Measurements from ENCODE around the gene PRR14.
A peak's percentile ranks its signal among the peaks of the same experiment; 100 is the strongest.
"Not testable (repeated sequence)": the region's sequence is repeated elsewhere in the genome, so short reads cannot be mapped to it uniquely, and the experiment has no call there.

PRR14 gene

GRCh38 chr16:30650369-30651123 lies at the start of gene PRR14:
PRR14 (plus strand) TSS chr16:30650960; CDS start chr16:30651646, 686 bp downstream.
- peak; percentile 99 for DNase-seq

DNA sequence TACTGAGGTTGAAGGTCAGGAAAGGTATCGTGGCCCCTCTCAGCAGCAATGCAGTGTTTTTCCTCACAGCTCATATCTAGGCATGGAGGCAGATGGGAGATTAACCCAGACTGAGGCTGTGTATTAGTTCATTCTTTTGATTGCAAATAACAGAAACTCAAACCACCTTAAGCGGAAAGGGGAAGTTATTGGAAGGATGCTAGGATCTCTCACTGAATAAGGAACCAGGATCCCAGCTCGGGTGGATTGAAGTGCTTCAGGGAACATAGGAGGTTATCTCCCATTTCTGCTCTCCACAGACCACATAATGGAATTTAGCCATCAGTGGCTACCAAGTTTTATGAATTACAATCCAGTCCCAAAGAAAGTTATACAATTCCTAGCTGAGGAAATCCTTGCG lies 48.8 kb upstream of the PRR14 start:
- no peak for DNase-seq

DNA sequence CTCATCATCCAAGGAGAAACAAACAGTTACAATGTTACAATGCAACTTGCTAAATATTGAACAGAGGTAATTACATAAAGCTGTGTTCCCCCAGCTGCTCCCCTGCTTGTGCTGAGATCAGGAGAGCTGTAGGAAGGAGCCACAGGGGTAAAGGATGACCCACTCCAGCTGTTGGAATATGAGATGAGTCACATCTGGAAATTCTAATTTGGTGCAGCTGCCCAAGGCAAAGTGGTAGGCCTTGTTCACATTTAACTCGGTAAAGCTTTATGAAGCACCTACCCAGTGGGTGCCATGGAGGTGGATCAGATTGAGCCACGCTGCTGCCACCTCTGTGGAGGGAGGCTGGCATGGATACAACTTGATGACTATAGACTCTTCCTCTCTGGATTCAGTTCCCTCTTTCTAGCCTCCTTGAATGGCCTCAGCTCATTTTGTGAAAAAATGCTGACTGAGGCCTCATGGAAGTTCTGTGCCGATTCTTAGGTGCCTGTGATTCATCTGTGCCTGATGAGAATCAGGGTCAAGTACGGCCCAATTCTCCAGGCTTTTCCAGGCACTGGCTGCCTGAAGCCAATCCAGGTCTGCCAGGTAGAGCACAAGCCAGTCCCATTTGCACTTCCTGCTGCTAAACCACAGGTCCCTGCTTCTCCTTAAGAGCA lies 48.0 kb upstream of the PRR14 start:
- no peak for DNase-seq

DNA sequence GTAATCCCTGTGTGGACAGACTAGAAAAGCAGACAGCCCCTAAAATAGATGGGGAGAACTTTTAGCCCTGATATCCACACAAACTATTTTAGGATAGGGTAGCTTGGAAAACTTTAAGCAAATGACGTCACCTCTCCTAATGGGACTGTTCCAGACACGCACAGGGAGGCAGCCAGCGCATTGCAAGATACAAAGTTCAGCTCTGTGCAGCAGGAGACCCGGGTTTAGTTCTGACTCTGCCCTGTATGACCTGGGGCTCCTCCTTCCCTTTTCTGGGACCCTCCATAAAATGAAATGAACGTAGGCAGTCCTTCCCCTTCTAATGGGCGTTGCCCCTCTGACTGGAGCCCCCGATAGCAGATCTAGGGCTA lies 46.8 kb upstream of the PRR14 start:
- DNase-seq, result no peak

DNA sequence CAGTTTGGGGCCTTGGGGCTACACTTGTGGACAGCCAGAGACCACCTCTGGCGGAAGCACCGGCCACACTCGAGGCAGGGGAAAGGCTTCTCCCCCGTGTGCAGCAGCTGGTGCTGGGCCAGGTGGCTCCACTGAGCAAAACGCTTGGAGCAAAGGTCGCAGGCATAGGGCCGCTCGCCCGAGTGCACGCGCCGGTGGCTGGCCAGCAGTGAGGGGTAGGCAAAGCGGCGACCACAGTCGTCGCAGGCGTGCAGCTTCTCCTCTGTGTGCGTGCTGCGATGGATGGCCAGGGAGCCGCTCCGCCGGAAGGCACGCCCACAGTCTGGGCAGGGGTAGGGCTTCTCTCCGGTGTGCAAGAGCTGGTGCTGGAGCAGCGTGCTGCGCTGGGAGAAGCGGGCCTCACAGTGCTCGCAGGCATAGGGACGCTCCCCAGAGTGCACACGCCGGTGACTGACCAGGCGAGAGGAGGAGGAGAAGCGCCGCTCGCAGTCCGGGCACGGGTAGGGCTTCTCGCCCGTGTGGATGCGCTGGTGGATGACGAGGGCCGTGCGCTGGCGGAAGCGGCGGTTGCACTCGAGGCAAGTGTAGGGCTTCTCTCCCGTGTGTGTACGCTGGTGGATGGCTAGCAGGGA lies 46.3 kb upstream of the PRR14 start:
- DNase-seq, result no peak

- no peak for DNase-seq
Observed at GRCh38 chr16:30605158-30605557, 45.6 kb upstream of the PRR14 start.

DNA sequence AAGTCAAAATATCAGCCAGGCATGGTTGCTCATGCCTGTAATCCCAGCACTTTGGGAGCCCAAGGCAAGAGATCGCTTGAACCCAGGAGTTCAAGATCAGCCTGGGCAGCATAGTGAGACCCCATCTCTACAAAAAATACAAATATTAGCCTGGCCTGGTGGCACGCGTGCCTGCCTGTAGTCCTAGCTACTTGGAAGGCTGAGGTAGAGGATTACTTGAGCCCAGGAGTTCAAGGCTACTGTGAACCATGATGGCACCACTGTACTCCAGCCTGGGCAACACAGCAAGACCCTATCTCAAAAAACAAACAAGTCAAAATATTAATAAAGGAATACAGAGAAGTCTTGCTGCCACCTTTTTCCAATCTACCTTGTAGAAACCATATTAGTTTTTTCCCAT lies 44.8 kb upstream of the PRR14 start:
- DNase-seq, result no peak

DNA sequence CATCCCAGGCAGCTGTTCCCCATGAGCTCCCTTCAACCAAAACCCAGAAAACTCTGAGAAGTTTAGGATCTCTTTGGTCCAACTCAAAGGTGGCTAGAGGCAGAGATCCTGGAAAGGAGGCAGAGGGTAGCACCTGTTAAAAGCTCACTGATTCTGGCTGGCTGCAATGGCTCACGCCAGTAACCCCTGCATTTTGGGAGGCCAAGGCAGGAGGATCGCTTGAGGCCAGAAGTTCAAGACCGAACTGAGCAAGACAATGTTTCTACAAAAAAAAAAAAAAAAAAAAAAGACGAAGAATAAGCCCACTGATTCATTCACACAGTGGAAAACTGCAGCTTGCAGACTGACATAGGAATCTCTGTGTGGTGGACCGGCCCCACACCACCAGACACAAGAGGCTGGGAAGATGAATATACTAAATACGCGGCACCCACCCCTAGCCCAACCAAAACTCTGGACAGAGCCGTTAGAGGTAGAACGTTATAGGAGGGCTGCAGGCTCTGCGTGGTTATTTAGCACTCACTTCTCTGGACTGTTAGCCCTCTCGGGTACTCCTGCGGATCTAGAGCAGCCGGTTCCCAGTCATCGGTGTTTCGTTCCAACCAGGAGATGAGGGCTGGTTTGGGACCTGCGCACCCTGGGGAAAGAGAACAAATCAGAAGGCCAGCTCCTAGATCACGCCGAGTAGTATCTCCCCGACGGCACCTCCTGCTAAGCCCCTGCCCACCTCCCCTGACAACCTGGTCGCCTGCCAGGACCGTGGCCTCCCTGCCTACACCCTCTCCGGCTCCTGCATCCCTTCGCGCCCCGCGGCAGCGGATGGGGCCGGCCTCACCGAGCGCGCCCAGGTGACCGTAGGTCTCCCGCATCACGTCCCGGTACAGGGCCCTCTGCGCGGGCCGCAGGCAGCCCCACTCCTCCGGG lies 41.5 kb upstream of the PRR14 start:
- DNase-seq, result peak; percentile 31

GRCh38 chr16:30609926-30610839 lies 40.6 kb upstream of the PRR14 start, which contains the start of gene ZNF689:
ZNF689 (minus strand) TSS chr16:30610389; CDS start chr16:30610041, 348 bp downstream.
- peak; percentile 94 for DNase-seq

GRCh38 chr16:30615358-30616091 lies 35.2 kb upstream of the PRR14 start:
- peak; percentile 72 for DNase-seq

DNA sequence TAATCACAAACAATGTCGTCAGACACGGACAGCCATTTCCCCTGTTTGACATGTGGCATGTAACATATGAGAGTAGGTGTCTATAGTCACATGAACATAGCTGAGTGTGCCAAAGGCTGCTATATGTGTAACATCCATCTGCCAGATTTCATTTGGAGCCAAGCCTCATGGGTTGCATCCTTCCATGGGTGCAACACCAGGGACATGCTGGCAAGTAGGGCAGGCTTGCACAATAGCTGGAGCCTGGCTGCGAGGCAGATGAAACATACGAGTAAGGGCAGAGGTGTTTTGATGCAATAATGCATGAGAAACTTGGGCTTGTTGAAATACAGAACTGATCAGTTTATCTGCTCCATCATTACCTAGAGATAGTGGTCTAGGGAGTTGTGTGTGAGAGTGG lies 31.6 kb upstream of the PRR14 start:
- DNase-seq, result no peak

DNA sequence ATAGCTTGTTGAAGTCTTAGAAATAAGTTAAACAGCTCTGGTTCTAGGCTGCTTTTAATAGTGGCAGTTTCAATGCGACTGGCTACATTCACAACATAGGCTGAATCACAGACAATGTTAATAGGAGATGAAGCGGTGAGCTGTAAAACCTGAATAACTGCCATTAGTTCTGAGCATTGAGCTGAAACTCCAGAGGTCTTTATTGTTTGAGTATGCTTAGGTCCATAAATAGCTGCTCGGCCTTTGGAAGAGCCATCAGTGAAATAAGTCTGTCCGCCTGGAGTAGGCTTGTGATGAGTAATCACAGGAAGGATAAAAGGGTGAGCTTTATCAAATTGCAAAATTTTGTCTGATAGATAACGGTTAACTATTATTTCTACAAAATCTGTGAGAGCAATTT lies 31.1 kb upstream of the PRR14 start:
- no peak for DNase-seq

DNA sequence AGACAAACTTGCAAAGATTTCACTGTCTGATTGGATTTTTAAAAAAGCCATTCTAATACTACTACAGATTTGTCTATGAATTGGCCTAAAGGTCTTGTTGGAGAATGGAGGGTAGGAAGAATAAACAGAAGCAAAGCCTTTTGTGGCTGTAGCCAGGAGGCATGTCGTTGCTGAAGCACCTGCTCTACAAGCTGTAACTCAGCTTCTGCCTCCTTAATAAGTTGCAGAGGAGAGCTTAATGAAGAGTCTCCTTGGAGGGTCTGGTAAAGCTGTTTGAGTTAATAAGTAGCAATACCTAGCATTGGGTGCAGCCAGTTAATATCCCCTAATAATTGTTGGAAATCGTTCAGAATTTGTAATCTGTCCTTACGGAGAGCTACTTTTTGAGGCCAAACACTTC lies 30.6 kb upstream of the PRR14 start:
- no peak for DNase-seq

- DNase-seq, result no peak
Observed at GRCh38 chr16:30621765-30622164, 29.0 kb upstream of the PRR14 start.

DNA sequence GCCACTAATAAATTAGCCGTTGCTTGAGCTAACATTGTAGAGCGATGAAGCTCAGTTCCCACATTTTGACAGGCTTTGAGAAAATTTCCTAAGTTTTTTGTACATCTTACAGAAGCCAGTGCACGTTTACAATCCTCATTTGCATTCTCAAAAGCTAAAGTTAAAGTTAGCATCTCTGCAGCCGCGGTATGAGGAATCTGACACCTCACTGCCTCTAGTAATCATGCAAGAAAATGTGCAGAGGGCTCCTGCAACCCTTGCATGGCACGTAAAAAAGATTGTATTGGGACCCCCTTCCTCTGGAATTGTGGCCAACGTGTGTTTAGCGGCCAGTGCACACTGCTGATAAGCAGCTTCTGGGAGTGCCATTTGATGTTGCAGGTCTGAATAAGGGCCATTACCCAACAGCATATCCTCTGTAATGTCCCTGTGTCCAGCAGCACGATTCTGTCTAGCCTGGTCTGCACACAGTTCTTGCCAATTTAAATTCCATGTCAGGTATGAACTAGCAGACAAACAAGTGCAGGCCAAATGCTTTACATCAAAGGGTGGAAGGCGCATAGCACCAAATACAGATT lies 28.2 kb upstream of the PRR14 start:
- DNase-seq, result no peak

GRCh38 chr16:30623536-30624283 lies 27.1 kb upstream of the PRR14 start:
- no peak for DNase-seq

DNA sequence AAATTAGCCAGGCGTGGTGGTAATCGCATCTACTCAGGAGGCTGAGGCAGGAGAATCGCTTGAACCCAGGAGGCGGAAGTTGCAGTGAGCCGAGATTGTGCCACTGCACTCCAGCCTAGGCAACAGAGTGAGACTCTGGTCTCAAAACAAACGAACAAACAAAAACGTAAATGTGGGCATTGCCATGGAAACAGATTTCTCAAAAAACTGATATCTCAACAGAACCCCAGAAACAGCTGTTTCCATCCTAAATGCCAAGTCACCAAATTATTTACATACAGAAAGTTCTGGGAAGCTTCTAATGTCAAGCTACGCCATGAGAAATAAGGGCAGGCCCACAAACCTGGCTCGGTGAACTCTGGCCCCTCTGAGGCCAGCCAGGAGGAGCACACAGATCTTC lies 24.5 kb upstream of the PRR14 start:
- no peak for DNase-seq

DNA sequence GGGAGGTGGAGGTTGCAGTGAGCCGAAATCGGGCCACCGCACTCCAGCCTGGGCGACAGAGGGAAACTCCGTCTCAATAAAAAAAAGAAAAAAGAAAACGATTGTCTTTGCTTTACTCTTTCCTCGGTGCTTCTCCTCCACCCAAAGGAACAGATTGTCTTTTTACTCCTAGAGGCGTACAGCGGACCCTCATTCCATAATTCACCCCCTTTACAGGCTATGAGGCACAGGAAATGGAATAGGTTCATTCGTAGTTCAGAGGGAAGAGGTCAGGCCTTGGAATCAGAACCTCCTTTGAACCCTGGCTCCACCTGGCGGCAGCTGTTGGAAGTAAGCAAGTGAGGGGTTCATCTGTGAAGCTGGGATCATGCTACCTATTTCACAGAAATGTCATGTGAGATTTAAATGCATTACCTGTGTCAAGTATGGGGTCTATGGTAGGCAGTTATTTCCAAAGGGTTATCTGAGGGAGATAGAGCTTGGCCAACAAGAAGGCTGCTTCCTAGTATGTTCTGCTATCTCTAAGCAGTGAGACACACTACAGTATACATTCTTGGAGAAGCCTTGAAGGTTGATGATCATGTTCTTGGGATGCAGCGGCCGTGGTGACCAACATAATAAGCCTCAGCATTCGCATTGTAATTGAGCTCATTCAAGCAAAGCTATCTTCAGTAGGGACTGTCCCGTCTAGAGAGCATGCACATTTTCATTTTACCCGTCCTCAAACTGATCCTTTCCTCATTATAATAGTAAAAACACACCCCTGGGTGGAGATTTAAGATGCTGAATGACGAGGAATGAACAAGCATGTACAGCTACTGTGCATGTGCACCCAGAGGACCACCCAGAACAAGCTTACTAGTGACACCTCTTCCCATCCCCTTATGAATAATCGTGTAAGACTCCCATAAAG lies 21.9 kb upstream of the PRR14 start:
- DNase-seq, result peak; percentile 58

- DNase-seq, result not testable (repeated sequence)
Observed at GRCh38 chr16:30632454-30632853, 18.3 kb upstream of the PRR14 start.
